ENCODE results near the gene CDKAL1.
A peak's percentile ranks its signal among the peaks of the same experiment; 100 is the strongest.

CDKAL1 gene

DNA sequence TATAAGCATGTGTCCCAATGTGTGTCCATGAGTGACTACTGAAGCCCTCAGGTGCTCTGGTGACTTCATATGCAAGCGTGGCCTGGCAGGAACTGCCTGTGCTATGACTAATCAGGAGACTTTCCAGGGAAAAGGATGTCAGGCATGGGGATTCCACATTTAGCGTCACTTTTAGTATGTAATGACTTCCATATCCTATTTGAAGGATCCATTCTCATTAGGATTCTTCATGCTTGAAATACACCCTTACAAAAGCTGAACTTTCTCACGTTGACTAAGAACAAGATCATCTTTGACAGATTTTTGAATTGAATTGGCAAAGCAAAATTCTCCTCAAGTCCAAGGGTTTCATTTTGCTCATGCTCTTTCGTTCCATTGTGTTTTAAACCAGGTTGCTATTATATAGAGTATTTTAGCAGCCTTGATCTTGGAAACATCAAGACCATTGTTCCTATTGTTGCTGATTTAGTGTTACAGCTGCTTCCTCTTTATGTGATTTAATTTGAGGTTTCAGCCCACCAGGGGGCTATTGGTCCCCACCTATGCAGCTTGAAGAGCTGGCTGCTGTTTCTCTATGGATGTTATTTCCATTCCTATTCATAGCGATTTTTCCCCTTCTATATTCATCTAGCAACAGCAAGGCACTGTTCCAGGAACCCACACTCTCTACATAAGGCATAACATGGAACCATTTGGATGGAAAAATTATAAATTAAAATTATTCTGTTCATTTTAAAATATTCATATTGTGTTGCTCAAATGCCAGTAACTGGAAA, 418.6 kb downstream of the CDKAL1 start:
- peak; percentile 76 for DNase-seq (ENCODE audit: low read depth, low spot score)

DNA sequence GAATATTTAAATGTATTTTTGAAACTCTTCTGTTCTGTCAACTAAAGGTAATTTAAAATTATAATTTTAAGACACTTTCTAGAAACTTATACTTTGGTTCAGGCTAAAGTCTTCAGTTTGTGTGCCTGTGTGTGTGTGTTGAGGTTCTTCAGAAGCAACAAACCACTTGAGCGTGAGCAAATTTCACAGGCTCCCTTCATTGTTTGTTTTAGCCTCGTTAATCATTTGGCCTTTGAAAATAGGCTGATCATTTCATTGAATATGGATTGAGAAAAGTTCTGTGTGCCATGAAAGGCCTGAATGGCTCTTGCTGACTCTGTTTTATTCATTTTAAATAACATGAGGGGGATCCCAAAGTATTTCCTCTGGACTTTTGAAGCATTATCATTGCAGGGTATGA, 420.1 kb downstream of the CDKAL1 start:
- DNase-seq (ENCODE audit: low read depth, low spot score) = no peak

DNA sequence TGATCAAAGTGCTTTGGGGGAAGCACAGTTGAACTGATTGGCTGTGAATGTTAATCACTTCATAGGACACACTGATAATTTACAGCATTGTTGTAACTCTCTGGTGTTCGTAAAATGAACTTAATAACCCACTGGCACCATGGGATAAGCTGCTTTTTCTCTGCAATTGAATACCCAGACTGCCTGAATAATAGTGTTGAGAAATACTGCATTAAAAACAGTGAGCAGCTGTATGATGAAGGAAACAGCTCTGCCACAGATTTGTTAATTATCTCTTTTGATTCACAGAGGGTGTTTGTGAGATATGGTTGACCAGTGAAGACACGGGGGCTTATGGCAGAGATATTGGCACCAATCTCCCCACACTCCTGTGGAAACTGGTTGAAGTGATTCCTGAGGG, 420.9 kb downstream of the CDKAL1 start:
- DNase-seq (ENCODE audit: low read depth, low spot score) = no peak

DNA sequence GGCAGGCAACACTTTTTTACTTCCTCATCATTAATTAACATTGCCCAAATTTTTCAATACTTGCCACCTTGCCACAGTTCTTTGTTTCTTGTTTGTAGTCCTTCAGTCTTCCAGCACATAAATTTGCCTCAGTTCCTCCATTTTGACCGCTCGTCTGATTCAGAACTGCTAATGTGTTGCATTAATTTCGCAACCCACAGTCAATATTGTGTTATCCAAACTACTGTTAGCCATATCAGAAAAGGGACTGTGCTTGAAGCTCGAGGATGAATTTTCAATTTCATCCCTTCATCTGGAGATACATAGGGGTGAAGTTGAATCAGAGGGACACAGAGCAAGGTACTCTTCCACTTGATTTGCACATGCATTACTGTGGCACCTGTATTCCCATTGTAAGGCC, 421.5 kb downstream of the CDKAL1 start:
- no peak for DNase-seq (ENCODE audit: low read depth, low spot score)

DNA sequence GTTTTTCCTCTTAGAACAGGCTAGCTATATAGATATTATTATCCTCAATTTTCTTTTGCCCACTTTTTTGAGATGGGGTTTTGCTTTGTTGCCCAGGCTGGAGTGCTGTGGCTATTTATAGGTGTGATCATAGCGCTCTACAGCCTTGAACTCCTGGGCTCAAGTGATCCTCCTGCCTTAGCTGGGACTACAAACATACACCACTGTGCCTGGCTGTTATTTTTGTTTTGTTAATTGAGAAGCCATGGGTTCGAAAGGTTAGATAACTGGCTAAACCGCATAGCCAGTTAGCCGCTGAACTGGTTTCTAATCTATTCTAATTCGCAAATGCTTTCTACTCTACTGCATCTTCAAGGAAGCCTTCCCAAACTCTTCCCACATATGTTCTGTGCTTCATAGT, 425.8 kb downstream of the CDKAL1 start:
- no peak for DNase-seq (ENCODE audit: low read depth, low spot score)

DNA sequence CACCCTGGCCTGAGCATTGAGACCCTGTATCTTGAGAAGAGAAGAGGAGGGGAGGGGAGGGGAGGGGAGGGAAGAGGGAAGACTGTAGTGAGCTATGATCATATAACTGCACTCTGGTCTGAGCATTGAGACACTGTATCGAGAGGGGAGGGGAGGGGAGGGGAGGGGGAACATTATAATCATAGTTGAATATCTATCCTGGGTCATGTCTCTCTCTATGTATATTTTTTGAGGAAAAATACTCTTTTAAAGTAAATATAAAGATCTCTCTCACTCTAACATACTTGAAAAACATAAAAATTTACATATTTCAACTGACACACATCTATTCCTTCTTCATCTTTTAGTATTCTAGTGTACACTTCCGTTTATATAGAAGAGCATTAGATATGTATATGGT, 431.0 kb downstream of the CDKAL1 start:
- DNase-seq (ENCODE audit: low read depth, low spot score) = no peak

DNA sequence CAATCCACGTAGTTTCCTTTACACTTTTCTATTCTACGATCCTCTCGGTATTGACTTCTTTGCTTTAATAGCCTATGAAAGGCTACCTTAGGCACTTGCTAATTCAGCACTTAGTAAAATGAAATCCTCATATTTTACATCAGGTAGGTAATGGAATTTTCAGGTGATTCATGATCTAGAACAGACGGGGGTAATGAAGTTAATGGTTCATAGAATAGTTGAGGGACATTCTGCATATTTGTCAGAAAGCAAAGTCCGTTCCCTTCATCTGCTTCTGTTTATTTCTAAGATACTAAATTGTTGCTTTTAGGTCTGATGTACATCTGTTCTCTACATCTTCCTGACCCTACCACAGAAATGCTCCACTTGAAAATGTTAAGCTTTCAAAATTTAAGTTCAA, 431.7 kb downstream of the CDKAL1 start:
- no peak for DNase-seq (ENCODE audit: low read depth, low spot score)

DNA sequence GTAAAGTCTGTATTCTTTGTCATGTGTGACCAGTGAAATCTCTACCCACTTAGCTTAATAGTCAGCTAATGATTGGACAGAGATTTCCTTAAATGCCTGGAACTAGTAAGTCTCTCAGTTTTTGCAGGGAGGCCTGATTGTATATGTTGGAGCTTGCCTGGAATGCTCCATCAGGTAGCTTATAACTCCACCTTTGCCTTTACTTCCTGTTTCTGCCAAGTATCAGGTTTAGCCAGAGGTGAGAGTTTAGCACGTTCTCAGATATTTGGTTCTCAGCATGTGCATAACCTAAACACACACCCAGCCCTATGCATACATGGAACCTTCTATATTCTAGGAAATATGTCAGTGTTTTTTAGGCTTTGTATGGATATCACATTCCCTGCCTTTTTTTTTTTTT, 435.3 kb downstream of the CDKAL1 start:
- no peak for DNase-seq (ENCODE audit: low read depth, low spot score)

DNA sequence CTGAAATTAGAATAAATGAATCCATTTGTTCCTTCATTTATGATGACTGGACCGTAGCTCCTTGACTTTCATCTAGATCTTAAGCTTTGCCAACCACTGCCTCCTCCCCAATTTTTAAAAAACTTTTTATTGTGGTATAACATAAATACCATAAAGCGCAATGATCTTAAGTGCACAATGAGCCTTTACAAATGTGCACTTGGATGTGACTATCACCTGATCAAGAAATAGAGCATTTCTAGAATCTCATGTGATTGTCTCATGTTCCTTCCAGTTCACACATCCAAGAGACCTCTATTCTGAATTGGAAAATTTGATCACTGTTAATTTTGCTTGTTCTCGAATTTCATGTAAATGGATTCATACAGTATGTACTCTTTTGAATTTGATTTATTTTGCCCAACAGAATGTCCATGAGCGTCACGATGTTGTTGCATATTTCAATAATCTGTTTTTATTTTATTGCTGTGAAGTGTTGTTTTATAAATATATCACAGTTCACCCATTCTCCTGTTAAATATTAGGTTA, 442.2 kb downstream of the CDKAL1 start:
- DNase-seq (ENCODE audit: low read depth, low spot score) = no peak

DNA sequence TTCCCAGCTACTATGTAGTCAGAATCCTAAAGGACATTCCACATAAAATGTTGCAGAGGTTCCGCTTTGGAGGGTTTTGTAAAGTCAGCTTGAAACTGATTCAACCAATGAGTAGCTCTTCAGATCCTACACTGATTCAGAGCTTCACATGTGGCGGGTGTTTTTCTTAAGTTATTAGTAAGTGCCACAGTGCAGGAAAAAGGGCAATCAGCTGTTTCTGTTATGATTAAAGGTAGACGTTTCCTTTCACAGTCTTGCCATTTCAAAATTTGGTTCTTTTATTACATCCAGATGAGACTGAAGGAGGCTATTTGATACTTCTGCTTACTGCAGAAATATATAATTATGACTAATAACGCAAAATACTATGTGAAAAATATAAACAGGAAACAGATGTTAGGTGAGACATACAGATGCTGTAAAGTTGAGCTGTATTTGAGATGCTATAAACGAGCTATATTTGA, 443.9 kb downstream of the CDKAL1 start:
- DNase-seq (ENCODE audit: low read depth, low spot score) = no peak

DNA sequence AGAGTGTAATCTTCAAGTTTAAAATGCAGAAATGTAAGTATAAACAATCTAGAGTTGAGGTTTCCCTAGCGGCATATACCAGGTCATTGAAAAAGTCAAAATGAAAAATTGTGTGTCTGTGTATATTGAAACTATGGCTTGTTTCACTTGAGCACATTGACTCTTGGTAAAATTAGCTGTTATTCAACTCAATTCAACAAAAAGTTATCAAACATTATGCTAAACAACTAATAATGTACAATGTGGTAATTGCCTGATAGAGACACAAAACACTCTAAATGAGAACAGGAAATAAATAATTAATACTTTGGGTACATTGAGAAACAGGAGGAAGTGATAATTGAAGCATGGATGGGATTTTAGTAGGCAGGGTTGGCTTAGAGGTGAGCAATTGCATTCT, 444.8 kb downstream of the CDKAL1 start:
- DNase-seq (ENCODE audit: low read depth, low spot score) = no peak

DNA sequence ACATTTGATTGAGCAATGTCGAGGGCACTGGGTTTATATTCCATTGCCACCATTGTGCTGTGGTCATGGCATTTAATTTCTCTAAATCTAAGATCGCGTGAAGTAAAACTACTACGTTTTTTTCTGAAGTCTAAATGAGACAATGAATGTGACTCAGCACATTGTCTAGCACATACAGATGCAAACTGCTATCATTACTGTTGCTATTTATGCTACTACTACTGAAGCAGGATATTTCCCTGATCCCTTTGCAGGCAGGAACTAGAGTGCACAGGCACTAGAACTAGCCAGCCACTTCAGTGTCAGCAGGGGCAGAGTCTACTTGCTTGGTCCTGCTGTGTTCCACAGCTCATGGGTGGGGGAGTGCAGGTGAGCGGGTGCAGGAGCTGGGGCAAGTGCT, 449.7 kb downstream of the CDKAL1 start:
- DNase-seq (ENCODE audit: low read depth, low spot score) = no peak

DNA sequence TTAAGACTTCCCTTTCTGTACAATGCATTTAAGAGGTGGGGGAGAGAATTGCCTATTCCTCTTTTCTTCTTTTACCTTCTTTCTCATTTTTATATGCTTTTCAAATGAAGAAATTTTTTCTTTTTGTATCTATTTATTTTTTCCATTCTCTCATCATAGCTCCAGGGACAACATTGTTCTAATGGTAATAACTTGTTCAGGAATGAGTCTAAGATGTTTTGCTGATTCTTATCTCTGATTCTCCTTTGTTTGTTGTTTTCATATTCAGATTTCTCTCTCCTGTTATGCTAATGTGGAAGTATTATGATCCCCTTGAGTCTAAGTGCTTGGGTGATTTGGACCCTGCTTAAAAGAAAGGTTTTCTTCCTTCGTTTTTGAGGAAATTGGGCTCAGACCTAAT, 451.6 kb downstream of the CDKAL1 start:
- no peak for DNase-seq (ENCODE audit: low read depth, low spot score)

DNA sequence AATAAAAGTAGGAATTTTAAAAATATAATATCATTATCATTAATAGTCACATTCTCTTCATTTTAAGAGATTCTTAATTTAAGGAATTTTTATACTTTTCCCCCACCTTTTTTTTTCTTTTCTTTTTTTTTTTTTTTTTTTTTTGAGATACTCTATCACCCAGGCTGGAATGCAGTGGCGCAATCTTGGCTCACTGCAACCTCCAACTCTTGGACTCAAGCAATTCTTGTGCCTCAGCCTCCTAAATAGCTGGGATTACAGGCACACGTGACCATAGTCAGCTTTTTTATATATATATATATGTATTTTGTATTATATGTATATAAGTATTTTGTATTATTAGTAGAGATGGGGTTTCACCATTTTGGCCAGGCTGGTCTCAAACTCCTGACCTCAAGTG, 457.7 kb downstream of the CDKAL1 start:
- no peak for DNase-seq (ENCODE audit: low read depth, low spot score)

DNA sequence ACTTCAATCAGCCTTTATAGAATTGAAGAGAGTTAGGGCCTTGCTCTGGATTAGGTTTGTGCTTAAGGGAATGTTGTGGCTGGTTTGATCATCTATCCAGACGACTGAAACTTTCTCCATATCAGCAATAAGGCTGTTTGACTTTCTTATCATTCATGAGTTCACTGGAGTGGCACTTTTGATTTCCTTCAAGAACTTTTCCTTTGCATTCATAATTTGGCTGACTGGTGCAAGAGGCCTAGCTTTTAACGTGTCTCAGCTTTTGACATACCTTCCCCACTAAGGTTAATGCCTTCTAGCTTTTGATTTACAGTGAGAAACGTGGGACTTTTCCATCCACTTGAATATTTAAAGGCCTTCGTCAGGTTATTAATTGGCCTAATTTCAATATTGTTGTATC, 461.8 kb downstream of the CDKAL1 start:
- DNase-seq (ENCODE audit: low read depth, low spot score) = no peak

DNA sequence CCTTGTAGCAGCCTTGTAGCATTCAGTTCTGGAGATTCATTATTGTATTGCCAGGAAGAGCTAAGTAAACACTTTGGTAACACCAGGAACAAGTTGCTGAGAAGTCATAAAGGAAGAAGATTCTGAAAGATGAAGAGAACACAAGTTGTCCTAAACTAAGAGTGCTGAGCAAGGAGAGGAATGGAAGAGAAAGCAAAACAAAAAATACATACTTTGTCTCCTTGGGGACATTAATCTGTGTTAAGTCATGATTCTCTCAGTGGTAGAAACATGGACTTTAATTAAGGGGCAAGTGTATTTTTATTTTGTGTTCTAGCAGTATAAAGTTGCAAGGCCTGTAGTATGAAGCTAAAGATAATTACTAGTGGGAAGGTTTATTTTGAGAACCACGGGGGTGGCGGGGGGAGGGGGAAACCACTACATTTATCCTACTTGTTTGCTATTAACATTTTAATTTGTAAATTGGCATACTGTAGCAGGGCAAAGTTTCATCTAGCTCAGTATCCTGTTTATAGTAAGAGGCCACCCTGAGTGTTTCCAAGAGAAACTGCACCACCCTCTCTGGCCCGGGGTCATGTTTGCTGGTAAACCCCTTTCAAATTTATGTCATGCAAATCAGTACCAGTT, 463.0 kb downstream of the CDKAL1 start:
- no peak for DNase-seq (ENCODE audit: low read depth, low spot score)

DNA sequence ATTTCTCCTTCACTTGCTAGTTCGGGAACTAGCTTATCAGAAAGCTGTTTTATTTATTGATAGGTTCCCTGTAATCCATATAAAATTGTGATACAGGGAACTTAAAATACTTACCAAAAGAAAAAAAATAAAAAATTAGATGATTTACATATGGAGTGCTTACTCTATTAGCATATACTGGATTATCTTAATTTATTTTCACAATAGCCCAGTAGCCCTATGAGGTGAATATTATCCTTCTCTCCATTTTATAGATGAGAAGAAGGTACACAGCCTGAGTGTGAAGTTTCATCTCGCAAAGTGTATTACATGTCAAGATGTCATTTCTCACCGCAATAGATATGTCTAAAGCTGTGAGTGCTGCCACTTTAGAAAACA, 463.5 kb downstream of the CDKAL1 start:
- DNase-seq (ENCODE audit: low read depth, low spot score) = no peak

DNA sequence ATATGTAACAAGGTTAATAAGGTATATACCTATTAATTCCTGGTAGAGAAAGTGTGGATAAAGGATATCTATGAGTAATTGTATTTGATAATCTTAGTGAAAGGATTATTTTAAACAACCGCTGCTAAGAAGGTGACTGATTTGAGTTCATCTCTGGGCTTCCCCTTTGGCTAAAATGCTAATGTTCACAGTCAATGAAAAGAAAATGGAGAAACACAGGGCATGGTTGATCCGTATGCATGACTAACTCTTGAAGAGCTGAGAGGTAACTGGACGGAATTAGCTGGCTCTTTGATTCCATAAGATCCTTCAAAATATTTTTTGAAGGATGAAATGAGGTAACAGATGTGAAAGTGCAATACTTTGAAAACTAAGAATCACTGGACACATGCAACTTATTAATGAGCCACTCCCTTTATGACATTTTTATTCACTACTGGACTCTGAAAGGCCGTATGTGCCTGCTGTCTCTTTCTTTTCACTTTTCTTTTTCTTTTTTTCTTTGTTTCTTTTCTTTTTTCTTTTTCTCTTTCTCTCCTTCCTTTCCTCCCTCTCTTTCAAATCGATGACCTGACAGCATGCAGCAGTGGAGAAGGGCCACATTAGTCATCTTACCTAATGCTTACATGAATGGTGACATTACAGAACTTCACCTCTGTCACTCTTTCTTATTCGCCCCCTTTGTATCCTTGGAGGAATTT, 464.6 kb downstream of the CDKAL1 start:
- no peak for DNase-seq (ENCODE audit: low read depth, low spot score)

DNA sequence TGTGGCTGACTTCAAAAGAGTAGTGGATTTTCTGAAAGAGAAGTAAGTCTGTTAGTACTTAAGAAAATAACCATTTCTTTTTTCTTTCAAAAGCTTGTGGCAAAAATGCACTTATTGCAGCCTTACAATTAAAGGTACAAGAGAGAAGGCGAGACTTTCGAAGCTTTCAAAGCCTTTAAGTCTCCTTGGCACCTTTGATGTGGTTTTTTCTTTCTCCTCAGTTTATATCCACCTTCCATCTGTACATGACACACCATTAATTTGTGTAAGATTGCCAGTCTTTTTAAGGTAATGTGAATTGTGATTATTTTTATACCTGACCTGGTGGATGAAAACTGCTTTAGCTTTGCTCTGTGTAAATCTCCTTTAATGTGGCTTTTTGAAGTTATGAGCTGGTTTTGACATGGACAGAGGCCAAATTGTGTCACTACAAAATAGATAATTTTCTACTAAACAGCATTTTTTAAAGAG, 466.1 kb downstream of the CDKAL1 start:
- DNase-seq (ENCODE audit: low read depth, low spot score) = peak; percentile 56

DNA sequence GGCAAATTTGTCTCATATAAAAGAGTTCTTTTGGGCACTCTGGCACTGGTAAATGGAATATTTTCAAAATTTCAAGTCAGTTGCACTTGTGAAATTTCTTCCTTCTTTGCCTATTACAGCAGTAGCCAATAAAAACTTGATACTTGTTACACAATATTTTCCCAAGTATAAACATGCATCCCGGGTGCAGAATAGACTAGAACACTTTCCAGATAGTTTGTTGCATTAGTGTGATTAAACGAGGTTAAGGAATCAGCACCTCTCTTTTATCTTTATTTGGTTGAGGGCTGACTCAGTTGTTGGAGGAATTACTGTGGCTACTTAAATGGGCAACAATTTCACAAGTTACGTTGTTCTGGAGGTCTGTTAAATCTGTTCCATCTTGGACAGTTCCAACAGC, 467.5 kb downstream of the CDKAL1 start:
- peak; percentile 42 for DNase-seq (ENCODE audit: low read depth, low spot score)

DNA sequence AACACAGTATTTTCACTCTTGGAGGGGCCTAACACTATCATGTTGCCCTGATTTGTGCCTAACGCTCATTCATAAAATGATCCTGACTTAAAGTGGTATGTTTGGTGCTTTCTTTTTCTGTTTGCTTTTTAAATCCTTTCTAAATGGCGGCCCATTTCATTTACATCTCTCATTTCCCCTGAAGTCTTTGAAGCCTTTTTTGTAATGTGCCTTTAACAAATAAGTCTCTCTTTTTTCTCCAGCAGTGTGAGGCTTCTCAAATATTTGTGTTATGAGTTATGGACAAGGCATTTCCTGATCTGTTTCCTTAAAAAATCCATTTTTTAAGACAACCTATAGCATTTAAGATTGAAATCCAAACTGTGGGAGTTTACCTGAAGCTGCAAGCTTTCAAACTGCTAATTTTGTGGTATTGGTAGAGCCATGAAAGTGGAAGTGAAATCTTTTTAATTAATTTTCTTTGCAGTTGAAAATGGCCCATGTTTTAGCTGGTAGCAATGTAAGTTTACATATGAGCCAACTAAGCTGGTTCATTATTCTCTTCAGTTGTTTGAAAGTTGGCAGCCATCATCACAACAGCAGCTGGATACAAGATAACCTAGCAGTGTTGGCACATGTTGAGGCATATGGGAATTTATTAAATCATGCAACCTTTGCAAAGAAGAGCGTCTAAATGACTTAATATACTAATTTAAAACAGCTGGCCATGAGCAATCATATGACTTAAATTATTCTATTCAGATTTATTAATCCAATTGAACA, 469.7 kb downstream of the CDKAL1 start:
- peak; percentile 18 for DNase-seq (ENCODE audit: low read depth, low spot score)

Data from astrocyte of the hippocampus (primary cell).